GM12875 (cell line): Measurements from ENCODE around the gene BRF1.

Source experiments
- H3K4me3 ChIP-seq: one replicate; pipeline ENCODE4 v1.5.1; 2011; ENCODE audit warnings: low read depth, low read length, control low read depth
- CTCF ChIP-seq: IDR thresholded peaks from 2 replicates; pipeline ENCODE4 v1.5.1; 2011; ENCODE audit warnings: low read depth, mild to moderate bottlenecking, control low read depth, inconsistent platforms, low read length, moderate library complexity, borderline replicate concordance; ENCODE audit not compliant: insufficient read depth

The BRF1 gene

GRCh38 chr14:105197211-105197641 is 103.6 kb downstream of the BRF1 start:
- TF ChIP-seq CTCF, result no peak
- no peak overlapping the region for H3K4me3 ChIP-seq

GRCh38 chr14:105196265-105196960 is 104.4 kb downstream of the BRF1 start:
- TF ChIP-seq CTCF, result no peak
- no peak overlapping the region for H3K4me3 ChIP-seq

DNA sequence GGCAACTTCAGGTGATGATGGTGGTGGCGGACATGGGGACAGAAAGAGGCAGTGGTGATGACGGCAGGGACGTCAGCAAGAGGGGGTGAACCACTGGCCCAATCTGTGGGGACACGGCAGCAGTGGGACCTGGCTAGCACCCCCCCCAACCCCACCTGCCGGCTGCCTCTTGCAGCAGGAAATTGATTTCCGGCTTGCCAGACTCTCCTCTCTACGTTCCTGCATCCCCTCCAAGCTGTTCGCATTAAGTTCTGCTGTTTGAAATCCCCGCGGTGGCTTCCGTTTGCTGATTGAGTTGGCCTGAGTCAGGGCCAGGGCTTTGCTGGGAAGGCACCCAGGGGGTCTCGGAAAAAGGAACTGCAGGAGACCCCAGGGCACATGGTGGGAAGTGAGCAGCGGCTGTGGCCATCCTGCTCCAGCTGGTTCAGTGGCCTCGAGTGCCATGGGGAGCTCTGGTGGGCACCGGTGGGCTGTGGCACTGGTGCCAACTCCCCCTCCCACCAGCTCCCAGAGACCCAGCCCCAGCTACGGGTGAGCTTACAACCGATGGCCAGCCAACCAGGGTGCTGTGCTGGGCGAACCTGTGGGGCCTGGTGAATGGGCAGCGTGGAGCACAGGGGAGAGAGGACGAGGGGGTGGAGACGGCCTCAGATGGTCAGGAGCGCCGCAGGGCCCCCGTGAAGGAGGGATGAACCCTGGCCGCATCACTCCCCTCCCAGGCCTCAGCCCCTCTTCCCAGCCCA is 105.1 kb downstream of the BRF1 start:
- H3K4me3 ChIP-seq, result no peak overlapping the region
- TF ChIP-seq CTCF, result no peak

- TF ChIP-seq CTCF, result no peak
- no peak overlapping the region for H3K4me3 ChIP-seq
Observed at GRCh38 chr14:105195051-105195450, 105.8 kb downstream of the BRF1 start.

GRCh38 chr14:105193916-105194782 is 106.7 kb downstream of the BRF1 start:
- no peak overlapping the region for H3K4me3 ChIP-seq
- no peak for TF ChIP-seq CTCF

DNA sequence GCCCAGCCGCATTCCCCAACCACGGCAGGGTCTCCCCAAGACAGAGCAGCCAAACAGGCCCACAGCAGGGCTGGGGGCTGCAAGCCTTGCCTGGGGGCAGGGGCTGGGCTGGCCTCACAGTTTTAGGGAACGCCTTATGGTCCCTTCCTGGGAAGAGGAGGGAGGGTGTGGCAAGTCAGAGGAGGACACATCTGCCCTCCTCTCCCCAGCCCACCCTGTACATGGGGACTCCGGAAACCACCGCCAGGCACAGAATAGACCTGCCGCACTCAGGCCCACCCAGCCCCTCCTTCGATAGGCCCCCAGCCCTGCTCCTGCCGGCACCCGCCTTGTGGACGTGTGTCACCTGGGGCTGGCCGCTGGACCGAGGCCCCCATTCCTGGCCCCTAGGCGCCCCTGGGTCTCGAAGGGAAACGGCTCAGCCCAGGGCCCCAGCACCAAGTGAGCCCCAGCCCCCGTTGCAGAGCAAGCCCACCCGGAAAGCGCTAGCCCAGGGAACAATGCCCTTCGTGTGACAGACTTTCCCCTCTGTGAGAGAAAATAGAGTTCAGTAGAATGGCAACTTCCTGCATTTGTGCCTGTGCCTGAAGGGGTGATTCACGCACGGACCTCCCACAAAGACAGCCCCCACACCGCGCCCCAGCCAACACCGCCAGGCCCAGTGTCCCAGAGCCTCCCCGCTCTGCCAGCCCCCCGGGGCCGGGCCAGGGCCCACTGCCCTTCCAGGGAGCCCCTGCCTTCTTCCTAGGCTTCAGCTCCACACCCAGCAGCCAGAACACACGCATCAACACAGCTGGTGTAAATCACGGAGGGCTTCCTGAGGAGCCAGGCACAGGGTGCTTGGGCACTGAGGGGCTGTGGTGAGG is 107.7 kb downstream of the BRF1 start:
- no peak overlapping the region for H3K4me3 ChIP-seq
- TF ChIP-seq CTCF, result no peak
